Measurements from ENCODE around the gene DHRS2.

The DHRS2 gene

GRCh38 chr14:23694085-23694948 is 58.2 kb downstream of the DHRS2 start:
- no peak for DNase-seq (ENCODE audit: low read depth)
